ENCODE measurements around the gene KCNK5.

DNA sequence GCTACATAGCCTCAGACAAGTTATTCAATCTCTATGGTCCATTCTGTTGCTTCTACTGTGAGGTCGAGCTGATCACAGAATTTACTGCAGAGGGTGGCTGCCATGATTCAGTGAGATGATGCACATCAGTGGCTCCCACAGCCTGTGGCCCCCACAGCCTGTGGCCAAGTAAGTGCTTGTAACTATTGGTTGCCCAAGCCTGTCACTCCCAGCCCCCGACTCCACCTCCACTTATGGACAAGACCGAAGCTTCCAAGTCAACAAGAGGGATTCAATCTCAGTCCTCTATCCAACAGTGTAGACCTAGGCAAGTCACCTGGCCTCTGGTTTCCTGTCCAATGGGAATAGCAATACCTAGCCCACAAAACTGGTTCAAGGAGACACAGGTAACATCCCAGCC lies 8.2 kb downstream of the KCNK5 start:
- TF ChIP-seq, protein P1, sequence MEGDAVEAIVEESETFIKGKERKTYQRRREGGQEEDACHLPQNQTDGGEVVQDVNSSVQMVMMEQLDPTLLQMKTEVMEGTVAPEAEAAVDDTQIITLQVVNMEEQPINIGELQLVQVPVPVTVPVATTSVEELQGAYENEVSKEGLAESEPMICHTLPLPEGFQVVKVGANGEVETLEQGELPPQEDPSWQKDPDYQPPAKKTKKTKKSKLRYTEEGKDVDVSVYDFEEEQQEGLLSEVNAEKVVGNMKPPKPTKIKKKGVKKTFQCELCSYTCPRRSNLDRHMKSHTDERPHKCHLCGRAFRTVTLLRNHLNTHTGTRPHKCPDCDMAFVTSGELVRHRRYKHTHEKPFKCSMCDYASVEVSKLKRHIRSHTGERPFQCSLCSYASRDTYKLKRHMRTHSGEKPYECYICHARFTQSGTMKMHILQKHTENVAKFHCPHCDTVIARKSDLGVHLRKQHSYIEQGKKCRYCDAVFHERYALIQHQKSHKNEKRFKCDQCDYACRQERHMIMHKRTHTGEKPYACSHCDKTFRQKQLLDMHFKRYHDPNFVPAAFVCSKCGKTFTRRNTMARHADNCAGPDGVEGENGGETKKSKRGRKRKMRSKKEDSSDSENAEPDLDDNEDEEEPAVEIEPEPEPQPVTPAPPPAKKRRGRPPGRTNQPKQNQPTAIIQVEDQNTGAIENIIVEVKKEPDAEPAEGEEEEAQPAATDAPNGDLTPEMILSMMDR (IDR thresholded peaks at IDR 0.05), result no peak
- no peak for TF ChIP-seq POLR2A (IDR thresholded peaks at IDR 0.05; ENCODE audit: low read depth)
